GM19025 (cell line): Measurements from ENCODE around the gene TAF15.

ENCODE experiments used
- ATAC-seq: cut with Tn5 transposase; IDR thresholded peaks from one replicate; pipeline ENCODE4 v1.9.1; 2021; ENCODE audit warnings: mild to moderate bottlenecking, low read depth, moderate library complexity; ENCODE audit not compliant: unreplicated experiment

The TAF15 gene

GRCh38 chr17:35895636-35896587 is 86.6 kb downstream of the TAF15 start:
- ATAC-seq, result no peak
